Thoracic aorta (tissue), 2 donors: ENCODE data around the gene KLF15. TPM values are rescaled to one million over a fixed set of nuclear protein-coding genes. Genes with fewer than 3 reads are reported as not detected.

Experiments
- ATAC-seq: fragments of 150-250 bp; one replicate; pipeline ENCODE4 v1.8.0; 2017; ENCODE audit warnings: low read depth; ENCODE audit not compliant: insufficient number of reproducible peaks, low FRiP score
- DNase-seq: peaks from one replicate; pipeline ENCODE4 v3.0.0-alpha.2; 2020; ENCODE audit warnings: low spot score
- H3K27ac ChIP-seq, 2 donors: fragments of 200-600 bp; sonication (generic); 1 replicate in 1 of 2; 2 replicates in 1 of 2; pipeline ENCODE4 v1.5.1; 2016; ENCODE audit warnings: mild to moderate bottlenecking in 2 of 2, moderate library complexity in 2 of 2
- H3K27me3 ChIP-seq: fragments of 200-600 bp; sonication (generic); replicated peaks from 2 replicates; pipeline ENCODE4 v1.6.0; 2016; ENCODE audit warnings: mild to moderate bottlenecking; ENCODE audit not compliant: insufficient read depth
- H3K36me3 ChIP-seq: fragments of 200-600 bp; sonication (generic); one replicate; pipeline ENCODE4 v1.5.1; 2016
- H3K4me1 ChIP-seq, 2 donors: fragments of 200-600 bp; sonication (generic); 1 replicate in 1 of 2; 2 replicates in 1 of 2; pipeline versions ENCODE4 v1.5.1 to v1.6.0; 2016; ENCODE audit warnings: low read depth in 2 of 2, mild to moderate bottlenecking in 1 of 2; ENCODE audit not compliant: control insufficient read depth in 1 of 2
- H3K4me3 ChIP-seq: fragments of 200-600 bp; sonication (generic); 2 replicates; pipeline ENCODE4 v1.5.1; 2016; ENCODE audit warnings: mild to moderate bottlenecking
- H3K9me3 ChIP-seq: fragments of 200-600 bp; sonication (generic); 2 replicates; pipeline ENCODE4 v1.5.1; 2016
- CTCF ChIP-seq: fragments of 200-600 bp; sonication (generic); IDR thresholded peaks from one replicate; pipeline ENCODE4 v1.5.1; 2019; ENCODE audit warnings: antibody characterized with exemption
- total RNA-seq, 2 donors: library from RNA; depleted of rRNA; stranded (reverse); fragments of >200 nt; gene quantifications; one replicate each; pipeline versions ENCODE4 v1.1.0 to v1.2.3, GENCODE V29; 2016

Gene KLF15
- total RNA-seq, 2 donors from 2014 or later: 55.7 to 90.2 TPM

GRCh38 chr3:126313580-126314304, 43.5 kb downstream of the KLF15 start:
- no peak for ATAC-seq
- H3K4me1 ChIP-seq: no peaks in the 10 kb centered on the region
- H3K36me3 ChIP-seq: no peaks in the 10 kb centered on the region
- H3K27ac ChIP-seq: no peak overlapping the region
- H3K4me3 ChIP-seq: no peak overlapping the region
- TF ChIP-seq CTCF: no peak
- DNase-seq: no peak
- H3K9me3 ChIP-seq: no peaks in the 10 kb centered on the region
- no peaks in the 10 kb centered on the region for H3K27me3 ChIP-seq

- no peaks in the 10 kb centered on the region for H3K36me3 ChIP-seq
- TF ChIP-seq CTCF: no peak
- H3K4me1 ChIP-seq: no peaks in the 10 kb centered on the region
- ATAC-seq (no peak), DNase-seq (no peak)
- H3K27ac ChIP-seq: no peak overlapping the region
- H3K27me3 ChIP-seq: no peaks in the 10 kb centered on the region
- H3K4me3 ChIP-seq: no peak overlapping the region
- no peaks in the 10 kb centered on the region for H3K9me3 ChIP-seq
These were observed 44.0 kb downstream of the KLF15 start for GRCh38 chr3:126313166-126313565.

GRCh38 chr3:126312341-126312740, 44.9 kb downstream of the KLF15 start:
- Histone ChIP-seq H3K27me3 (no peaks in the 10 kb centered on the region), H3K36me3 (no peaks in the 10 kb centered on the region), H3K9me3 (no peaks in the 10 kb centered on the region), H3K4me1 (no peaks in the 10 kb centered on the region), H3K4me3 (no peak overlapping the region), H3K27ac (no peak overlapping the region)
- no peak for TF ChIP-seq CTCF
- ATAC-seq (no peak), DNase-seq (no peak)

- Histone ChIP-seq H3K27ac (no peak overlapping the region), H3K27me3 (no peaks in the 10 kb centered on the region), H3K4me1 (no peaks in the 10 kb centered on the region), H3K36me3 (no peaks in the 10 kb centered on the region), H3K4me3 (no peak overlapping the region), H3K9me3 (no peaks in the 10 kb centered on the region)
- DNase-seq: no peak
- no peak for ATAC-seq
- TF ChIP-seq CTCF: no peak
These were observed 45.8 kb downstream of the KLF15 start for GRCh38 chr3:126311338-126311978.

GRCh38 chr3:126310816-126311215, 46.4 kb downstream of the KLF15 start:
- no peak for ATAC-seq
- H3K27ac ChIP-seq: no peak overlapping the region
- DNase-seq: no peak
- H3K4me3 ChIP-seq: no peak overlapping the region
- no peaks in the 10 kb centered on the region for H3K4me1 ChIP-seq
- no peaks in the 10 kb centered on the region for H3K36me3 ChIP-seq
- H3K27me3 ChIP-seq: no peaks in the 10 kb centered on the region
- TF ChIP-seq CTCF: no peak
- H3K9me3 ChIP-seq: no peaks in the 10 kb centered on the region
